Measurements from ENCODE around the gene AP3S2. TPM values are rescaled to one million over a fixed set of nuclear protein-coding genes. Genes with fewer than 3 reads are reported as not detected.

Gene AP3S2
- total RNA-seq, 1 experiment from 2014 or later, result 23.3 TPM

DNA sequence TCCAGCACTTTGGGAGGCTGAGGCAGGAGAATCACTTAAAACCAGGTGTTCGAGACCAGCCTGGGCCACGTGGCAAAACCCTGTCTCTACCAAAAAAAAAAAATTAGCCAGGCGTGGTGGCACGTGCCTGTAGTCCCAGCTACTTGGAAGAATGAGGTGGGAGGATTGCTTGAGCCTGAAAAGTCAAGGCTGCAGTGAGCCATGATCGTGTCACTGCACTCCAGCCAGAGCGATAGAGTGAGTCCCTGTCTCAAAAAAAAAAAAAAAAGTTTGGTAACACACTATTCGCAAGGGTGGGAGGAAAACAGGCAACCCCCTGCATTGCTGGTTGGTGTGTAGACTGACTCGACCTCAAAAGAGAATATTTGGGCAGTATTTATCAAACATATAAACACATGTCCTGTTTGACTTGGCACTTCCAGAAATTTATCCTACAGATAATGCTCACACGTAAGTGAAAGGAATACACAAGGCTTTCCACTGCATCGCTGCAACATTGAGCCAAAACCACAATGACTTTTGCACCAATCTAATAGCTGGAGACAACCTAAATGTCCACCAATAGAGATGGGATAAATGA is 76.0 kb downstream of the AP3S2 start:
- no TSS peak for BruUV-seq (replicated peaks)
- Histone ChIP-seq H3K4me3 (replicated peaks in 1 of 2; ENCODE audit: low read depth in 1 of 2, low read length in 2 of 2) (no peak overlapping the region), H3K36me3 (ENCODE audit: control insufficient read depth in 1 of 2, insufficient read depth in 2 of 2, low read length in 2 of 2) (no peaks in the 10 kb centered on the region), H3K9me2 (ENCODE audit: insufficient read depth) (no peaks in the 10 kb centered on the region), H3K4me1 (ENCODE audit: control insufficient read depth in 1 of 2, insufficient read depth in 2 of 2, low read length in 2 of 2) (peaks cover 0 to 23% of the 10 kb centered on the region in 2 experiments; a peak in 2 of 4 replicates), H3K27me3 (ENCODE audit: insufficient read depth, low read length) (no peaks in the 10 kb centered on the region), H3K9ac (ENCODE audit: low read length) (no peak overlapping the region), H3K9me3 (ENCODE audit: control insufficient read depth in 1 of 2, insufficient read depth in 1 of 2, low read depth in 1 of 2, low read length in 2 of 2) (peaks cover 0 to 3% of the 10 kb centered on the region in 2 experiments; a peak in 1 of 4 replicates), H4K20me1 (ENCODE audit: insufficient read depth) (no peaks in the 10 kb centered on the region), H2AFZ (ENCODE audit: low read depth, low read length, poor library complexity, severe bottlenecking) (no peak overlapping the region), H3K79me2 (ENCODE audit: insufficient read depth, low read length) (no peaks in the 10 kb centered on the region), H3K27ac (ENCODE audit: low read depth, low read length) (no peak overlapping the region), H3K4me2 (ENCODE audit: low read length) (no peak overlapping the region)
- intact Hi-C loops (cut with micrococcal nuclease), result no loop called here
- ChIA-PET POLR2A (no interaction called here), RAD21 (ENCODE audit: low non-redundant PET in 1 of 2, low total read pairs in 2 of 2, uncharacterized antibody in 2 of 2, unreplicated experiment in 2 of 2) (no interaction called here), CTCF (no interaction called here)
- no peak for DNase-seq (ENCODE audit: low read depth, low spot score)
- TF ChIP-seq SIN3A (IDR thresholded peaks at IDR 0.05; ENCODE audit: low read depth), result no peak
- no peak for TF ChIP-seq CBX3 (IDR thresholded peaks at IDR 0.05; ENCODE audit: low read depth)
- TF ChIP-seq JUND (IDR thresholded peaks at IDR 0.05), result no peak
- TF ChIP-seq POLR2A (IDR thresholded peaks at IDR 0.05; ENCODE audit: borderline replicate concordance, extremely low read depth, insufficient read depth, insufficient read length), result no peak
- TF ChIP-seq EZH2 (IDR thresholded peaks at IDR 0.05), result no peak
- no peak for TF ChIP-seq ELF1 (IDR thresholded peaks at IDR 0.05; ENCODE audit: borderline replicate concordance, low read depth)
- TF ChIP-seq, protein P1, sequence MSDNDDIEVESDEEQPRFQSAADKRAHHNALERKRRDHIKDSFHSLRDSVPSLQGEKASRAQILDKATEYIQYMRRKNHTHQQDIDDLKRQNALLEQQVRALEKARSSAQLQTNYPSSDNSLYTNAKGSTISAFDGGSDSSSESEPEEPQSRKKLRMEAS (IDR thresholded peaks at IDR 0.05), result no peak
- TF ChIP-seq FOSL1 (IDR thresholded peaks at IDR 0.05; ENCODE audit: low read depth), result no peak
- no peak for TF ChIP-seq RAD21 (IDR thresholded peaks at IDR 0.05; ENCODE audit: low read depth)
- TF ChIP-seq, protein P2, sequence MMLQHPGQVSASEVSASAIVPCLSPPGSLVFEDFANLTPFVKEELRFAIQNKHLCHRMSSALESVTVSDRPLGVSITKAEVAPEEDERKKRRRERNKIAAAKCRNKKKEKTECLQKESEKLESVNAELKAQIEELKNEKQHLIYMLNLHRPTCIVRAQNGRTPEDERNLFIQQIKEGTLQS (IDR thresholded peaks at IDR 0.05), result no peak
- TF ChIP-seq REST (IDR thresholded peaks at IDR 0.05; ENCODE audit: low read depth), result no peak
- TF ChIP-seq CEBPB (IDR thresholded peaks at IDR 0.05; ENCODE audit: low read depth), result no peak
- TF ChIP-seq YY1 (IDR thresholded peaks at IDR 0.05; ENCODE audit: extremely low read depth, insufficient replicate concordance, low read depth, low read length), result no peak
- TF ChIP-seq EZH2phosphoT487 (IDR thresholded peaks at IDR 0.05; ENCODE audit: borderline replicate concordance), result no peak
- ATAC-seq, result no peak
